ENCODE data around the gene CEP83. TPM values are rescaled to one million over a fixed set of nuclear protein-coding genes. Genes with fewer than 3 reads are reported as not detected.
"Not testable (repeated sequence)": the region's sequence is repeated elsewhere in the genome, so short reads cannot be mapped to it uniquely, and the experiment has no call there.

CEP83 gene
- total RNA-seq, 1 donor from 2014 or later = 11.6 TPM

DNA sequence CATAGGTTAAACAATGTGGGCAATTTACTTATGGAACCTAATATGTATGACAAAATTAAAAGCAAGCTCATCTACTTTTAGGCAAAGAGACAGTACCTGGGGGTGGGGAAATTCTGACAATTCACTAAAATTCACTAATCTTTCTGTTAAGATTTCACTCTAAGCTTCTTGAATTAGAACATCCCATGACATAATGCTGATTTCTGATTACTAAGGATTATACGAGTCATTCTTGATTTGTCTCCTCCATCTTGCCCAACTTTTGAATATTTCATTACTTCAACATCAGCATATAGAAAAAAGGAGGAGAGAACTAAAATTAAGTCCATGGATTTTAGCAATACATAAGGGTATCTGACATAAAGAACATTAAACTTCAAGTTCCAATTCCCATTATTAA is 2.4 kb downstream of the CEP83 start:
- intact Hi-C loops (cut with DNase I) = no loop called here
- no peak for ATAC-seq
- Histone ChIP-seq H3K27me3 (ENCODE audit: low read depth) (no peaks in the 10 kb centered on the region), H3K9me3 (no peaks in the 10 kb centered on the region), H3K27ac (no peak overlapping the region), H3K4me3 (no peak overlapping the region), H3K4me1 (peaks cover 19% of the 10 kb centered on the region), H3K36me3 (no peaks in the 10 kb centered on the region)
- TF ChIP-seq, protein P1, sequence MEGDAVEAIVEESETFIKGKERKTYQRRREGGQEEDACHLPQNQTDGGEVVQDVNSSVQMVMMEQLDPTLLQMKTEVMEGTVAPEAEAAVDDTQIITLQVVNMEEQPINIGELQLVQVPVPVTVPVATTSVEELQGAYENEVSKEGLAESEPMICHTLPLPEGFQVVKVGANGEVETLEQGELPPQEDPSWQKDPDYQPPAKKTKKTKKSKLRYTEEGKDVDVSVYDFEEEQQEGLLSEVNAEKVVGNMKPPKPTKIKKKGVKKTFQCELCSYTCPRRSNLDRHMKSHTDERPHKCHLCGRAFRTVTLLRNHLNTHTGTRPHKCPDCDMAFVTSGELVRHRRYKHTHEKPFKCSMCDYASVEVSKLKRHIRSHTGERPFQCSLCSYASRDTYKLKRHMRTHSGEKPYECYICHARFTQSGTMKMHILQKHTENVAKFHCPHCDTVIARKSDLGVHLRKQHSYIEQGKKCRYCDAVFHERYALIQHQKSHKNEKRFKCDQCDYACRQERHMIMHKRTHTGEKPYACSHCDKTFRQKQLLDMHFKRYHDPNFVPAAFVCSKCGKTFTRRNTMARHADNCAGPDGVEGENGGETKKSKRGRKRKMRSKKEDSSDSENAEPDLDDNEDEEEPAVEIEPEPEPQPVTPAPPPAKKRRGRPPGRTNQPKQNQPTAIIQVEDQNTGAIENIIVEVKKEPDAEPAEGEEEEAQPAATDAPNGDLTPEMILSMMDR (IDR thresholded peaks at IDR 0.05) = no peak
- no peak for DNase-seq

DNA sequence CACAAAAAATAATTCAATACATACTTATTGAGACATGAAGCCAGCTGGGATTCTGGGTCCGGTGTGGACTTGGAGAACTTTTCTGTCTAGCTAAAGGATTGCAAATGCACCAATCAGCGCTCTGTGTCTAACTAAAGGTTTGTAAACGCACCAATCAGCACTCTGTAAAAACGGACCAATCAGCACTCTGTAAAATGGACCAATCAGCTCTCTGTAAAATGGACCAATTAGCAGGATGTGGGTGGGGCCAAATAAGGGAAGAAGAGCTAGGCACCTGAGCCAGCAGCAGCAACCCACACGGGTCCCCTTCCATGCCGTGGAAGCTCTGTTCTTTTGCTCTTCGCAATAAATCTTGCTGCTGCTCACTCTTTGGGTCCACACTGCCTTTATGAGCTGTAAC is 5.3 kb downstream of the CEP83 start:
- peaks cover 12% of the 10 kb centered on the region for H3K4me1 ChIP-seq
- H3K27me3 ChIP-seq (ENCODE audit: low read depth); DNase-seq; ATAC-seq; H3K27ac ChIP-seq; H3K36me3 ChIP-seq; H3K9me3 ChIP-seq; intact Hi-C loops (cut with DNase I); H3K4me3 ChIP-seq: not testable (repeated sequence)

DNA sequence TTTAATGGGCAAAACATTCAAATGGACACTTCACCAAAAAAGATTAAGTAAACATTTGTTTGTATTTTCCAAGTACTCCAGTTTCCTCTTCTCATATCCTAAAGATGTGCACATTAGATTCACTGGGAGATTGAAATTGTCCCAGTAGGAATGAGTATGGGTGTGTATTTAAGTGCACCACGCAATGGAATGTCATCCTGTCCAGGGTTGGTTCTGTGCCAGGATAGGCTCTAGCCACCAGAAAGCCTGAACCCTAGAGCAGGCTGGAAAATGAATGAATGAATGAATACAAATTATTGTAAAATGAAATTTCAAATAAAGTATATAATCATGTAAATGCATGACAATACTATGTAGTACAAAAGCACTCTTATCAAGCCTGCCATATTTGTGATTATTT is 14.0 kb downstream of the CEP83 start:
- H3K27me3 ChIP-seq (ENCODE audit: low read depth) = no peaks in the 10 kb centered on the region
- no peak overlapping the region for H3K27ac ChIP-seq
- H3K4me1 ChIP-seq = no peaks in the 10 kb centered on the region
- ATAC-seq (no peak), DNase-seq (no peak)
- intact Hi-C loops (cut with DNase I) = no loop called here
- H3K4me3 ChIP-seq = no peak overlapping the region
- TF ChIP-seq, protein P1 (IDR thresholded peaks at IDR 0.05) = no peak
- H3K36me3 ChIP-seq = no peaks in the 10 kb centered on the region
- H3K9me3 ChIP-seq = no peaks in the 10 kb centered on the region

DNA sequence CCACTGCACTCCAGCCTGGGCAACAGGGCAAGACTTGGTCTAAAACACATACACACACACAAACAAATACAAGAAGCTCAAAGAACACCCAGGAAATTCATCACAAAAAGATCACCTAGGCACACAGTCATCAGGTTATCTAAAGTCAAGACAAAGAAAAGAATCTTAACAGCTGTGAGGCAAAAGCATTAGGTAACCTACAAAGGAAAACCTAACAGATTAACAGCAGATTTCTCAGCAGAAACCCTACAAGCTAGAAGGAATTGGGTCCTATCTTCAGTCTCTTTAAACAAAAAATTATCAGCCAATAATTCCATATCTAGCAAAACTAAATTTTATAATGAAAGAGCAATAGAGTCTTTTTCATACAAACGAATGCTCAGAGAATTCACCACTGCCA is 22.4 kb downstream of the CEP83 start:
- intact Hi-C loops (cut with DNase I) = loop anchor here (10.0 kb wide), 1 partner anchor 303 kb away; no protein-coding TSS in a partner anchor
- H3K4me1 ChIP-seq = peaks cover 10% of the 10 kb centered on the region
- H3K27ac ChIP-seq = no peak overlapping the region
- H3K9me3 ChIP-seq = no peaks in the 10 kb centered on the region
- DNase-seq = no peak
- TF ChIP-seq, protein P1 (IDR thresholded peaks at IDR 0.05) = no peak
- no peaks in the 10 kb centered on the region for H3K36me3 ChIP-seq
- no peaks in the 10 kb centered on the region for H3K27me3 ChIP-seq (ENCODE audit: low read depth)
- ATAC-seq = no peak
- no peak overlapping the region for H3K4me3 ChIP-seq

DNA sequence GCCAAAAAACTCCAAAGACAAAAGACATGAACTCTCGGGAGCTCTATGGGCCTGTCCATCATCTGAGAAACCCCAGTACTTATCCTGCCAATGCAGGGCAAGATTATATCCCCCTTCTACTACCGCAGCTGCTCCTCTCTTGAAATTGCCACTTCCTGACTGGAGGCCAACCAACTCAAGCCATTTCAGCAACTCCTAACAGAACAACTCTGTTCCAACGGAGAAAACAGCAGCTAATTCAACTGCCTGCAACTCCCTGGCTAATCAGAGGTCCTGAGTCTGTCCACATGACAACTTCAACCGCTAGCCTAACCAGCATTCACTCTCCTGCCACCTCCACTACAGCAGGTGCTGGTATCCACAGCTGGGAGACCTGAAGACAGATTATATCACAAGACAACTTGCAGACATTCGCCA is 24.1 kb downstream of the CEP83 start:
- H3K27ac ChIP-seq = no peak overlapping the region
- TF ChIP-seq, protein P1 (IDR thresholded peaks at IDR 0.05) = no peak
- intact Hi-C loops (cut with DNase I) = loop anchor here (10.0 kb wide), 1 partner anchor 301 kb away; no protein-coding TSS in a partner anchor
- no peaks in the 10 kb centered on the region for H3K36me3 ChIP-seq
- peak in 1 of 2 donors; percentile 31 for ATAC-seq
- H3K9me3 ChIP-seq = peaks cover 4% of the 10 kb centered on the region
- H3K4me1 ChIP-seq = peaks cover 10% of the 10 kb centered on the region
- no peak for DNase-seq
- no peak overlapping the region for H3K4me3 ChIP-seq
- H3K27me3 ChIP-seq (ENCODE audit: low read depth) = no peaks in the 10 kb centered on the region

DNA sequence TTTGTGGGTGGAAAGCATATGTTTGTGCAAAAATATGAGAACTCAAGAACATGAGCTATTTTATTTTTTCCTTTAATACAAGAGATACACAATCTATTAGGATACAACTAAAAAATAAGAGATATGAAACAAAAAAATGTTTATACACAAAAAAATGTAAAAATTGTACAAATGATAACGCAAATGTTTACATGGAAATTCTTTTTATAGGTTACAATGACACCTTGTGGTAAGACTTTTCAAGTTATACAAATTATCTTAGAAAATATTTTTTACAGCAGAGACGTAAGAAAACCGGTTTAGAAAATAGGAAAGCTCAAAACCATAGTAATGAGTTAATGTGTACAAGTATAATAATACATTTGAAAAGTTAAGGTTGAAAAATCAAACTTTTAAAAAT is 25.5 kb downstream of the CEP83 start:
- no peak overlapping the region for H3K27ac ChIP-seq

More for the DNA sequence above, 25.5 kb downstream of the CEP83 start:
- ATAC-seq (no peak), DNase-seq (no peak)
- H3K9me3 ChIP-seq = peaks cover 14% of the 10 kb centered on the region
- no peak overlapping the region for H3K4me3 ChIP-seq
- no peaks in the 10 kb centered on the region for H3K27me3 ChIP-seq (ENCODE audit: low read depth)
- H3K4me1 ChIP-seq = peaks cover 10% of the 10 kb centered on the region
- TF ChIP-seq, protein P1 (IDR thresholded peaks at IDR 0.05) = peak; percentile 14
- intact Hi-C loops (cut with DNase I) = loop anchor here (10.0 kb wide), 1 partner anchor 299 kb away; no protein-coding TSS in a partner anchor
- no peaks in the 10 kb centered on the region for H3K36me3 ChIP-seq
